ENCODE results near the gene HTR6.
A peak's percentile ranks its signal among the peaks of the same experiment; 100 is the strongest.

HTR6 gene

GRCh38 chr1:19683351-19683750 is 18.7 kb downstream of the HTR6 start:
- H3K27me3 Mint-ChIP-seq: no peaks in the 10 kb centered on the region
- H3K4me1 Mint-ChIP-seq: no peaks in the 10 kb centered on the region
- H3K36me3 Mint-ChIP-seq: peaks cover 24% of the 10 kb centered on the region
- no peak overlapping the region for H3K27ac Mint-ChIP-seq
- ATAC-seq: no peak
- H3K4me3 Mint-ChIP-seq: no peak overlapping the region
- H3K9me3 Mint-ChIP-seq: peaks cover 3% of the 10 kb centered on the region

GRCh38 chr1:19684677-19685076 is 20.0 kb downstream of the HTR6 start:
- H3K9me3 Mint-ChIP-seq: peaks cover 3% of the 10 kb centered on the region
- H3K27me3 Mint-ChIP-seq: no peaks in the 10 kb centered on the region
- no peaks in the 10 kb centered on the region for H3K4me1 Mint-ChIP-seq
- no peak overlapping the region for H3K4me3 Mint-ChIP-seq
- no peak for ATAC-seq
- no peak overlapping the region for H3K27ac Mint-ChIP-seq
- H3K36me3 Mint-ChIP-seq: peaks cover 37% of the 10 kb centered on the region

GRCh38 chr1:19685994-19686393 is 21.3 kb downstream of the HTR6 start:
- Mint-ChIP-seq H3K27me3 (no peaks in the 10 kb centered on the region), H3K27ac (no peak overlapping the region), H3K9me3 (peaks cover 7% of the 10 kb centered on the region), H3K4me3 (no peak overlapping the region), H3K36me3 (peaks cover 50% of the 10 kb centered on the region), H3K4me1 (no peaks in the 10 kb centered on the region)
- ATAC-seq: no peak

GRCh38 chr1:19687414-19687813 is 22.7 kb downstream of the HTR6 start:
- no peak overlapping the region for H3K27ac Mint-ChIP-seq
- peaks cover 64% of the 10 kb centered on the region for H3K36me3 Mint-ChIP-seq
- no peak overlapping the region for H3K4me3 Mint-ChIP-seq
- H3K27me3 Mint-ChIP-seq: no peaks in the 10 kb centered on the region
- ATAC-seq: no peak
- H3K9me3 Mint-ChIP-seq: peaks cover 7% of the 10 kb centered on the region
- H3K4me1 Mint-ChIP-seq: no peaks in the 10 kb centered on the region

- H3K27ac Mint-ChIP-seq: no peak overlapping the region
- H3K36me3 Mint-ChIP-seq: peaks cover 64% of the 10 kb centered on the region
- no peak overlapping the region for H3K4me3 Mint-ChIP-seq
- H3K9me3 Mint-ChIP-seq: peaks cover 7% of the 10 kb centered on the region
- H3K27me3 Mint-ChIP-seq: no peaks in the 10 kb centered on the region
- no peaks in the 10 kb centered on the region for H3K4me1 Mint-ChIP-seq
- ATAC-seq: no peak
Observed at GRCh38 chr1:19688041-19688842, 23.6 kb downstream of the HTR6 start.

- Mint-ChIP-seq H3K4me3 (no peak overlapping the region), H3K36me3 (peaks cover 73% of the 10 kb centered on the region), H3K9me3 (peaks cover 7% of the 10 kb centered on the region)
Observed at GRCh38 chr1:19689085-19689757, 24.5 kb downstream of the HTR6 start.

GRCh38 chr1:19689856-19690255 is 25.2 kb downstream of the HTR6 start:
- H3K36me3 Mint-ChIP-seq: peaks cover 79% of the 10 kb centered on the region
- H3K27ac Mint-ChIP-seq: no peak overlapping the region
- no peaks in the 10 kb centered on the region for H3K27me3 Mint-ChIP-seq
- peaks cover 7% of the 10 kb centered on the region for H3K9me3 Mint-ChIP-seq
- ATAC-seq: no peak
- H3K4me3 Mint-ChIP-seq: no peak overlapping the region
- H3K4me1 Mint-ChIP-seq: no peaks in the 10 kb centered on the region

More at GRCh38 chr1:19689085-19689757, 24.5 kb downstream of the HTR6 start:
- no peaks in the 10 kb centered on the region for H3K27me3 Mint-ChIP-seq
- H3K27ac Mint-ChIP-seq: no peak overlapping the region
- no peaks in the 10 kb centered on the region for H3K4me1 Mint-ChIP-seq
- no peak for ATAC-seq

- no peak overlapping the region for H3K27ac Mint-ChIP-seq
Observed at GRCh38 chr1:19690342-19690741, 25.7 kb downstream of the HTR6 start.

GRCh38 chr1:19694298-19694697 is 29.6 kb downstream of the HTR6 start:
- H3K4me3 Mint-ChIP-seq: no peak overlapping the region
- ATAC-seq: no peak
- H3K36me3 Mint-ChIP-seq: peaks cover 81% of the 10 kb centered on the region
- peaks cover 13% of the 10 kb centered on the region for H3K4me1 Mint-ChIP-seq
- no peaks in the 10 kb centered on the region for H3K27me3 Mint-ChIP-seq
- no peak overlapping the region for H3K27ac Mint-ChIP-seq
- peaks cover 3% of the 10 kb centered on the region for H3K9me3 Mint-ChIP-seq

More at GRCh38 chr1:19690342-19690741, 25.7 kb downstream of the HTR6 start:
- peaks cover 84% of the 10 kb centered on the region for H3K36me3 Mint-ChIP-seq
- H3K4me3 Mint-ChIP-seq: no peak overlapping the region
- ATAC-seq: no peak
- H3K9me3 Mint-ChIP-seq: peaks cover 7% of the 10 kb centered on the region
- no peaks in the 10 kb centered on the region for H3K4me1 Mint-ChIP-seq
- H3K27me3 Mint-ChIP-seq: no peaks in the 10 kb centered on the region

- no peaks in the 10 kb centered on the region for H3K27me3 Mint-ChIP-seq
- no peak overlapping the region for H3K27ac Mint-ChIP-seq
- peaks cover 74% of the 10 kb centered on the region for H3K36me3 Mint-ChIP-seq
- no peaks in the 10 kb centered on the region for H3K9me3 Mint-ChIP-seq
- H3K4me3 Mint-ChIP-seq: no peak overlapping the region
- ATAC-seq: no peak
- peaks cover 13% of the 10 kb centered on the region for H3K4me1 Mint-ChIP-seq
Observed at GRCh38 chr1:19695772-19696171, 31.1 kb downstream of the HTR6 start.

GRCh38 chr1:19696820-19697219 is 32.1 kb downstream of the HTR6 start:
- no peak overlapping the region for H3K27ac Mint-ChIP-seq
- H3K36me3 Mint-ChIP-seq: peaks cover 66% of the 10 kb centered on the region
- H3K4me3 Mint-ChIP-seq: no peak overlapping the region
- no peak for ATAC-seq
- H3K27me3 Mint-ChIP-seq: no peaks in the 10 kb centered on the region
- no peaks in the 10 kb centered on the region for H3K9me3 Mint-ChIP-seq
- peaks cover 13% of the 10 kb centered on the region for H3K4me1 Mint-ChIP-seq

GRCh38 chr1:19698181-19698580 is 33.5 kb downstream of the HTR6 start:
- Mint-ChIP-seq H3K4me3 (no peak overlapping the region), H3K9me3 (no peaks in the 10 kb centered on the region), H3K27me3 (no peaks in the 10 kb centered on the region), H3K36me3 (peaks cover 60% of the 10 kb centered on the region), H3K4me1 (peaks cover 13% of the 10 kb centered on the region), H3K27ac (peak overlapping the region; percentile 21)
- ATAC-seq: peak; percentile 71

GRCh38 chr1:19700079-19700777 is 35.6 kb downstream of the HTR6 start:
- peaks cover 41% of the 10 kb centered on the region for H3K36me3 Mint-ChIP-seq
- no peak for ATAC-seq
- H3K4me1 Mint-ChIP-seq: peaks cover 19% of the 10 kb centered on the region
- no peak overlapping the region for H3K27ac Mint-ChIP-seq
- H3K9me3 Mint-ChIP-seq: no peaks in the 10 kb centered on the region
- no peaks in the 10 kb centered on the region for H3K27me3 Mint-ChIP-seq
- H3K4me3 Mint-ChIP-seq: no peak overlapping the region

- Mint-ChIP-seq H3K27me3 (no peaks in the 10 kb centered on the region), H3K27ac (no peak overlapping the region), H3K36me3 (peaks cover 28% of the 10 kb centered on the region), H3K4me3 (no peak overlapping the region), H3K9me3 (no peaks in the 10 kb centered on the region), H3K4me1 (peaks cover 12% of the 10 kb centered on the region)
- ATAC-seq: no peak
Observed at GRCh38 chr1:19703280-19703679, 38.6 kb downstream of the HTR6 start.

GRCh38 chr1:19704247-19705113 is 39.8 kb downstream of the HTR6 start:
- ATAC-seq: no peak
- Mint-ChIP-seq H3K27me3 (no peaks in the 10 kb centered on the region), H3K27ac (no peak overlapping the region), H3K4me1 (peaks cover 5% of the 10 kb centered on the region), H3K36me3 (peaks cover 29% of the 10 kb centered on the region), H3K9me3 (no peaks in the 10 kb centered on the region), H3K4me3 (no peak overlapping the region)
